K562 (cell line): ENCODE data around the gene NUP133.

ENCODE experiments used
- CTCF ChIP-seq, 3 experiments: IDR thresholded peaks in 2 of 3; conservative IDR thresholded peaks in 1 of 3; 2 replicates each; pipeline ENCODE4 v1.5.1; 2011 to 2012; ENCODE audit warnings: low read length in 3 of 3, mild to moderate bottlenecking in 3 of 3, control low read depth in 2 of 3, improper control_type of control experiment in 1 of 3, inconsistent platforms in 1 of 3, low read depth in 1 of 3, mixed read lengths in 1 of 3, moderate library complexity in 1 of 3; ENCODE audit not compliant: insufficient read depth in 2 of 3
- HLTF ChIP-seq: fragments of 450-650 bp; IDR thresholded peaks from 2 replicates; pipeline ENCODE4 v1.6.1; 2016
- RREB1 ChIP-seq: fragments of 250-450 bp; sonication (Bioruptor Pico); IDR thresholded peaks from 2 replicates; pipeline ENCODE4 v1.4.0; 2020
- TFAM ChIP-seq: fragments of 250-450 bp; sonication (Bioruptor Pico); conservative IDR thresholded peaks from 2 replicates; pipeline ENCODE4 v1.5.0; 2021; ENCODE audit warnings: mild to moderate bottlenecking, moderate library complexity
- ZNF263 ChIP-seq: sonication (generic); formaldehyde crosslinking; IDR thresholded peaks from 2 replicates; pipeline ENCODE4 v1.8.0; 2022; ENCODE audit warnings: mild to moderate bottlenecking, missing genetic modification reagents, borderline replicate concordance

GRCh38 chr1:229482511-229482910 lies 25.6 kb downstream of the NUP133 start:
- no peak for TF ChIP-seq ZNF263
- no peak for TF ChIP-seq HLTF
- no peak for TF ChIP-seq RREB1 (CRISPR knock-in tag)
- no peak for TF ChIP-seq TFAM (CRISPR knock-in tag)
- no peak for TF ChIP-seq CTCF (IDR thresholded peaks at IDR 0.05 in 2 of 3, conservative IDR thresholded peaks at IDR 0.05 in 1 of 3; ENCODE audit: insufficient read depth in 2 of 3, low read depth in 1 of 3, low read length in 3 of 3)
